Tibial nerve (tissue), 3 donors: Measurements from ENCODE around the gene LRRC43.

Experiments
- POLR2A ChIP-seq, 2 donors: fragments of 450-650 bp; IDR thresholded peaks; one replicate each; pipeline ENCODE4 v1.6.1; 2017; ENCODE audit warnings: antibody characterized with exemption in 2 of 2, mild to moderate bottlenecking in 2 of 2, moderate library complexity in 2 of 2
- TF ChIP-seq, protein P1 (sequence below), 5 experiments: fragments of 200-600 bp in 3 of 5; fragments of 450-650 bp in 2 of 5; sonication (generic) in 3 of 5; IDR thresholded peaks; one replicate each; pipeline ENCODE4 v1.5.1; 2016 to 2019; ENCODE audit warnings: antibody characterized with exemption in 5 of 5, mild to moderate bottlenecking in 3 of 5, moderate library complexity in 2 of 5

DNA sequence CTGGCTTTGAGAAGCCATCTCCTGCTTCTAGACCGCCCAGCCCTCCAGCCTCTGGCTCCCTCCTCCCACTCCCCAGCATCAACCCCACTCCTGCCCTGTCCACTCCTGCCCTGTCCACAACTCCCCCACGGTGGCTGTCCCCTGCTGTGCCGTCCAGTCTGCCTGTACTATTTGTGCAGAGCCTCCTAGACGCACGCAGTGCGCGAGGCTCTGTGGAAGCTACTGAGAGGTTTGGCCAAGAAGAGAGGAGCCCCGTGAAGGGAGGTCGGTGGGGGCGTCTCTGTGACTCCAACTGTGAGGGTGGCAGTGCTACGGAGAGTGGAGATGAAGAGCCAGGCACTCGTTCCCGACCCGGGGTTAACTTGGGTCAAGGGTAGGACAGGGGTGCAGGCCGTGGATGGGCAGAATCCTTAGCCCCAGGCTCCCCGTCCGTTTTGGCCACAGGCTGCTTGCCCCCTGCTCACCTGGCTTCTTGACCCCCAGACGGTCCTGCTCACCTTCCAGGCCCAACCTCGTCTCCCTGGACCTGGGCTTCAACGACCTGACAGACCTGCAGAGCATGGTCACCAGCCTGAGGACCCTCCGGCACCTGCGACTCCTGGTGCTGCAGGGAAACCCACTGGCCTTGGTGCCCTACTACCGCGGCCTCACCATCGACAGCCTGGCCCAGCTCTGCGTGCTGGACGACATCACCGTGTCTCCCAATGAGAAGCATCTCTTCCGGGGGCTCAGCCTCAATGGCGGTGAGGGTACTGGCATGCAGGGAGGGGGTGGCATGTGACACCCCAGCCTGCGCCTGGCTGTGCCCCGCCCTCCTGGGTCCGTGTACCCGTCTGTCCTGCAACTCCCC lies 6.9 kb downstream of the LRRC43 start:
- TF ChIP-seq, protein P1, sequence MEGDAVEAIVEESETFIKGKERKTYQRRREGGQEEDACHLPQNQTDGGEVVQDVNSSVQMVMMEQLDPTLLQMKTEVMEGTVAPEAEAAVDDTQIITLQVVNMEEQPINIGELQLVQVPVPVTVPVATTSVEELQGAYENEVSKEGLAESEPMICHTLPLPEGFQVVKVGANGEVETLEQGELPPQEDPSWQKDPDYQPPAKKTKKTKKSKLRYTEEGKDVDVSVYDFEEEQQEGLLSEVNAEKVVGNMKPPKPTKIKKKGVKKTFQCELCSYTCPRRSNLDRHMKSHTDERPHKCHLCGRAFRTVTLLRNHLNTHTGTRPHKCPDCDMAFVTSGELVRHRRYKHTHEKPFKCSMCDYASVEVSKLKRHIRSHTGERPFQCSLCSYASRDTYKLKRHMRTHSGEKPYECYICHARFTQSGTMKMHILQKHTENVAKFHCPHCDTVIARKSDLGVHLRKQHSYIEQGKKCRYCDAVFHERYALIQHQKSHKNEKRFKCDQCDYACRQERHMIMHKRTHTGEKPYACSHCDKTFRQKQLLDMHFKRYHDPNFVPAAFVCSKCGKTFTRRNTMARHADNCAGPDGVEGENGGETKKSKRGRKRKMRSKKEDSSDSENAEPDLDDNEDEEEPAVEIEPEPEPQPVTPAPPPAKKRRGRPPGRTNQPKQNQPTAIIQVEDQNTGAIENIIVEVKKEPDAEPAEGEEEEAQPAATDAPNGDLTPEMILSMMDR (IDR thresholded peaks at IDR 0.05), result no peak
- TF ChIP-seq POLR2A (IDR thresholded peaks at IDR 0.05), result no peak
